ENCODE results near the gene NOP53. TPM values are rescaled to one million over a fixed set of nuclear protein-coding genes. Genes with fewer than 3 reads are reported as not detected.
"Not testable (repeated sequence)": the region's sequence is repeated elsewhere in the genome, so short reads cannot be mapped to it uniquely, and the experiment has no call there.

The NOP53 gene
- total and polyA plus RNA-seq, 9 of the 15 experiments (the other 6 are each of a cell fraction or from before 2014, with no cell fraction given): 6.5 to 274 (median 145) TPM

DNA sequence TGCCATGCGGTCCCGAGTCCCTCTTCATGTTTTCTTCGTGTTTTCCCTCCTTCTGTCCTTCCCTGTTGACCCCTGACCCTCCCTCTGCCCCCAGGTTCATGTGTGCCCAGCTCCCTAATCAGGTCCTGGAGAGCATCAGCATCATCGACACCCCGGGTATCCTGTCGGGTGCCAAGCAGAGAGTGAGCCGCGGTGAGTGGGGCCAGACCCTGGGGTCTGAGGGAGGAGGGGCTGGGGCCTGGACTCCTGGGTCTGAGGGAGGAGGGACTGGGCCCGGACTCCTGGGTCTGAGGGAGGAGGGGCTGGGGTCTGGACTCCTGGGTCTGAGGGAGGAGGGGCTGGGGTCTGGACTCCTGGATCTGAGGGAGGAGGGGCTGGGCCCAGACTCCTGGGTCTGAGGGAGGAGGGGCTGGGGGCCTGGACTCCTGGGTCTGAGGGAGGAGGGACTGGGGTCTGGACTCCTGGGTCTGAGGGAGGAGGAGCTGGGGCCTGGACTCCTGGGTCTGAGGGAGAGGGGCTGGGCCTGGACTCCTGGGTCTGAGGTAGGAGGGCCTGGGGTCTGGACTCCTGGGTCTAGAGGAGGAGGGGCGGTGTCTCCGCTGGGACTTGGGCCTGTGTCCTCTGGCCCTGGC lies 26.8 kb upstream of the NOP53 start:
- ATAC-seq; H3K9me1 ChIP-seq (ENCODE audit: control insufficient read depth, insufficient read depth, low read length); intact Hi-C loops (cut with micrococcal nuclease); BruUV-seq (replicated peaks); H3K9me3 ChIP-seq (replicated peaks; ENCODE audit: control insufficient read depth, insufficient read depth, low read depth, low read length); H3K4me2 ChIP-seq (ENCODE audit: insufficient read depth, low read length); H4K20me1 ChIP-seq (replicated peaks; ENCODE audit: control insufficient read depth, insufficient read depth, low read length); DNase-seq (ENCODE audit: extremely low read depth in 1 of 4, low spot score in 3 of 4); H3K27me3 ChIP-seq (ENCODE audit: control insufficient read depth in 2 of 2, insufficient read depth in 2 of 2, low read length in 2 of 2); FAIRE-seq; CTCF ChIA-PET (ENCODE audit: low intra/inter-chr PET ratio); H2AFZ ChIP-seq (ENCODE audit: low read depth, low read length); H3K4me3 ChIP-seq; in situ Hi-C loops (cut with MboI); H3K27ac ChIP-seq (ENCODE audit: extremely low read depth, low read depth, low read length); TF ChIP-seq NR2C1 (IDR thresholded peaks at IDR 0.05): not testable (repeated sequence)
- POLR2A ChIA-PET: interaction anchor here (0.6 to 1.1 kb wide), 2 partner anchors 14 to 24 kb away, joined by 3 read pairs; no protein-coding TSS in a partner anchor
- WGBS (ENCODE audit: insufficient coverage, low coverage, missing lambda C conversion rate): 88% methylated on average over 10 of the region's 11 CpGs
- peak overlapping the region in 1 of 2 experiments; percentile 80; a peak in 2 of 4 replicates for H3K9ac ChIP-seq (ENCODE audit: insufficient read depth in 1 of 2, low read depth in 2 of 2, low read length in 2 of 2)
- peaks cover 20% of the 10 kb centered on the region; the same call in 2 of the 3 replicates for H3K36me3 ChIP-seq (ENCODE audit: control insufficient read depth, insufficient read depth, low read length)
- H3K79me2 ChIP-seq (ENCODE audit: control insufficient read depth, insufficient read depth, low read length): peaks cover 20% of the 10 kb centered on the region
- 0 out of 2 replicates have a peak, but pooled peaks have one; percentile 21 for TF ChIP-seq ZFX (CRISPR knock-in tag; IDR thresholded peaks at IDR 0.05)
- TF ChIP-seq NR2C1 (tag; IDR thresholded peaks at IDR 0.05): 0 out of 2 replicates have a peak, but pooled peaks have one; percentile 14
- peaks cover 19 to 43% of the 10 kb centered on the region in 2 experiments for H3K4me1 ChIP-seq (replicated peaks in 1 of 2; ENCODE audit: control insufficient read depth in 2 of 2, insufficient read depth in 2 of 2, low read length in 2 of 2)
